OCI-M2 (cell line): Measurements from ENCODE around the gene ST3GAL3.

Experiments
- DNase-seq: peaks from one replicate; lab custom pipeline; 2025; ENCODE audit not compliant: unreplicated experiment; lab: John Stamatoyannopoulos, UW

The ST3GAL3 gene

GRCh38 chr1:43910343-43910742, 203.0 kb downstream of the ST3GAL3 start:
- DNase-seq = no peak

- DNase-seq = no peak
Observed at GRCh38 chr1:43912607-43913006, 205.3 kb downstream of the ST3GAL3 start.

GRCh38 chr1:43913051-43913501, 205.7 kb downstream of the ST3GAL3 start:
- DNase-seq = no peak

GRCh38 chr1:43913666-43914360, 206.5 kb downstream of the ST3GAL3 start:
- no peak for DNase-seq

- DNase-seq = no peak
Observed at GRCh38 chr1:43914576-43915525, 207.5 kb downstream of the ST3GAL3 start.

GRCh38 chr1:43919906-43920305, 212.6 kb downstream of the ST3GAL3 start:
- DNase-seq = no peak

GRCh38 chr1:43921022-43921421, 213.7 kb downstream of the ST3GAL3 start:
- no peak for DNase-seq

- DNase-seq = no peak
Observed at GRCh38 chr1:43924516-43924915, 217.2 kb downstream of the ST3GAL3 start.

- no peak for DNase-seq
Observed at GRCh38 chr1:43925846-43926245, 218.5 kb downstream of the ST3GAL3 start.

- DNase-seq = no peak
Observed at GRCh38 chr1:43930168-43930948, 223.0 kb downstream of the ST3GAL3 start.

GRCh38 chr1:43930949-43931275, 223.6 kb downstream of the ST3GAL3 start:
- DNase-seq = no peak

GRCh38 chr1:43931711-43932660, 224.7 kb downstream of the ST3GAL3 start:
- DNase-seq = no peak

- no peak for DNase-seq
Observed at GRCh38 chr1:43932786-43933385, 225.6 kb downstream of the ST3GAL3 start.

GRCh38 chr1:43933386-43934100, 226.2 kb downstream of the ST3GAL3 start, which contains the start of gene ARTN:
Gene ARTN (plus strand): TSS chr1:43933801. CDS start chr1:43935657, 1,856 bp downstream.
- no peak for DNase-seq

- no peak for DNase-seq
Observed at GRCh38 chr1:43934101-43934985, 227.0 kb downstream of the ST3GAL3 start.

GRCh38 chr1:43934986-43935324, 227.6 kb downstream of the ST3GAL3 start:
- DNase-seq = no peak

- DNase-seq = no peak
Observed at GRCh38 chr1:43935711-43936427, 228.5 kb downstream of the ST3GAL3 start.
